Right lobe of liver (tissue), 6 donors: ENCODE measurements around the gene MTHFR. TPM values are rescaled to one million over a fixed set of nuclear protein-coding genes. Genes with fewer than 3 reads are reported as not detected.

ENCODE experiments used
- ATAC-seq, 4 donors: fragments of 200-7000 bp; cut with Tn5 transposase; one replicate each; pipeline ENCODE4 v1.9.1; 2020; ENCODE audit warnings: mild to moderate bottlenecking in 4 of 4, moderate library complexity in 4 of 4
- DNase-seq, 3 donors: peaks; one replicate each; pipeline ENCODE4 v3.0.0-alpha.2; 2020
- H3K27ac ChIP-seq, 3 donors: fragments of 200-600 bp; one replicate each; pipeline ENCODE4 v1.8.0; 2022
- H3K27me3 ChIP-seq, 2 donors: fragments of 200-600 bp; one replicate each; pipeline ENCODE4 v1.8.0; 2022
- H3K36me3 ChIP-seq, 4 donors: fragments of 200-600 bp; sonication (generic) in 1 of 4; one replicate each; pipeline versions ENCODE4 v1.5.1 to v1.8.0; 2017 to 2022; ENCODE audit warnings: control low read depth in 1 of 4
- H3K4me1 ChIP-seq, 4 donors: fragments of 200-600 bp; sonication (generic) in 1 of 4; one replicate each; pipeline versions ENCODE4 v1.5.1 to v1.8.0; 2017 to 2022; ENCODE audit warnings: control low read depth in 1 of 4
- H3K4me3 ChIP-seq, 3 donors: fragments of 200-600 bp; one replicate each; pipeline ENCODE4 v1.8.0; 2022
- H3K9me3 ChIP-seq, 4 donors: fragments of 200-600 bp; sonication (generic) in 1 of 4; one replicate each; pipeline versions ENCODE4 v1.5.1 to v1.8.0; 2017 to 2022; ENCODE audit warnings: control low read depth in 1 of 4
- POLR2A ChIP-seq: fragments of 450-650 bp; IDR thresholded peaks from one replicate; pipeline ENCODE4 v1.6.1; 2017; ENCODE audit warnings: antibody characterized with exemption, mild to moderate bottlenecking
- WGBS: methylation state at CpG from one replicate; pipeline ENCODE4 v1.1.6; 2018; ENCODE audit warnings: low coverage, low lambda C conversion rate; ENCODE audit not compliant: insufficient coverage; ENCODE audit errors: missing lambda C conversion rate; 5-methylcytosine and 5-hydroxymethylcytosine counted together
- intact Hi-C, 2 donors: fragments of 100-400 bp; cut with DNase I; formaldehyde crosslinking; loops; one replicate each; pipeline versions ENCODE4 v1.11.2 to v1.14.1; 2022
- total RNA-seq, 6 experiments: library from RNA; depleted of rRNA in 2 of 6; stranded (reverse); fragments of >200 nt in 2 of 6; fragmentation: NEBNext Ultra II Directional in 3 of 6; extraction: Animal tissue kit (Norgen Biotek cat#: 25700) in 3 of 6; gene quantifications; one replicate each; pipeline versions ENCODE4 v1.1.0 to v1.2.4, GENCODE V29; 2016 to 2023
- TF ChIP-seq, protein P1 (sequence below), 4 donors: fragments of 200-600 bp in 3 of 4; fragments of 450-650 bp in 1 of 4; IDR thresholded peaks; one replicate each; pipeline versions ENCODE4 v1.5.1 to v1.8.0; 2016 to 2022; ENCODE audit warnings: antibody characterized with exemption in 4 of 4, mild to moderate bottlenecking in 2 of 4
- donor health status: DM: no; HTN: yes; CAD: no.
- donor health status: DM: no; HTN: no; CAD: no.
- donor health status: DM: no; HTN: no; CAD: no.
- donor health status: DM: no; HTN: yes; CAD: no.
- donor health status: DM: no; HTN: yes; CAD: no.

Gene MTHFR
- total RNA-seq, 6 experiments from 2014 or later: 10.6 to 20.1 (median 15.6) TPM

DNA sequence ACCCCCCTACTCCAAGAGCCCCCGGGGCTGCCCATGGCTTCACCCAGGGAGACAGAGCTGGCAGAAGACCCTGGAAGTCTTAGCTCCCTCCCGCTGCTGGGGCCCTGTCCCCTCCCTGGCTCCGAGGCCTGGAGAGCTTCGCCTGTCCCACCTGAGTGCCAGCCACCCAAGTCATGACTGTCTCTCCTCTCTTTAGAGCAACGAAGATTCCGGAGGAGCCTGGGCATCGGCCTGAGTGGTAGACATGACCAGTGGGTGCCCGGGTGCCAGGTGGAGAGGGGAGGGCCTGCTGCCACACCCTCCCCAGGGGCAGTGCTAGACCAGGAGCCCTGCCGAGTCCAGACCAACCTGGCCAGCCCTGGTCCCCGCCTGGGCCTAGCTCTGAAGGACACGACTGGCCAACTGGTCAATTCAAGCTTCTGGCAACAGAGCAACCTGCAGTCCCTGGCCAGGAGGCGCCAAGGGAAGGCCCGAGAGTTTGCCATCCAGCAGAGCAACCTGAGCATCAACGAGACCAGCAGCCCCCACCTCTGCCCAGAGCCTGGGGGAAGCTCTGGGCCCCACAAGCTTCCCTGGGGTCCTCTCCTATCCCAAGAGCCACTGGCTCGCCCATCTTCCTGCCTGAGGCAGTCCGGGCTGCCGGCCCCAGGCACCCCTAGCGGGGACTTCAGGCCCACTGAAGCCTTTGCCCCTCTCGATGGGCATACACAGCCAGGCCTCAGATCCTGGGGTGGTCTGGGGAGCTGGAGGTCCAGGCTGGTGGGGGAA, 39.9 kb downstream of the MTHFR start:
- 80% methylated on average over 4 of the region's 19 CpGs for WGBS
- intact Hi-C loops: no loop called here

DNA sequence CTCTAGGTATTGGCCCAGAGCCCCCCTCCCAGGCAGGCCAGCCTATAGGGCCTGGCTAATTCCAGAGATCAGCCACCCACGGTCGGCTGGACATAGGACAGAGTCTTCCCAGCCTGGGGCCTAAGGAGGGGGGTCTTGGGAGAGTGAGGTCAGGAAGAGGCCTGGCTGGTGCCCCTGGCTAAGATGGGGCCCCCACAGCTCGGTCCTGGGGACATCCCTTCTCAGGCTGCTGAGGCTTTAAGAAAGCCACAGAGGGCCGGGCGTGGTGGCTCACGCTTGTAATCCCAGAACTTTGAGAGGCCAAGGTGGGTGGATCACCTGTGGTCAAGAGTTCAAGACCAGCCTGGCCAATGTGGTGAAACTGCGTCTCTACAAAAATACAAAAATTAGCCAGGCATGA, 41.2 kb downstream of the MTHFR start:
- WGBS: 88% methylated on average over 2 of the region's 7 CpGs
- ATAC-seq (no peak), DNase-seq (no peak)
- Histone ChIP-seq H3K9me3 (no peaks in the 10 kb centered on the region), H3K4me3 (no peak overlapping the region), H3K27me3 (no peaks in the 10 kb centered on the region), H3K27ac (no peak overlapping the region), H3K36me3 (no peaks in the 10 kb centered on the region), H3K4me1 (no peaks in the 10 kb centered on the region)
- intact Hi-C loops: no loop called here
- TF ChIP-seq POLR2A: no peak
- TF ChIP-seq, protein P1, sequence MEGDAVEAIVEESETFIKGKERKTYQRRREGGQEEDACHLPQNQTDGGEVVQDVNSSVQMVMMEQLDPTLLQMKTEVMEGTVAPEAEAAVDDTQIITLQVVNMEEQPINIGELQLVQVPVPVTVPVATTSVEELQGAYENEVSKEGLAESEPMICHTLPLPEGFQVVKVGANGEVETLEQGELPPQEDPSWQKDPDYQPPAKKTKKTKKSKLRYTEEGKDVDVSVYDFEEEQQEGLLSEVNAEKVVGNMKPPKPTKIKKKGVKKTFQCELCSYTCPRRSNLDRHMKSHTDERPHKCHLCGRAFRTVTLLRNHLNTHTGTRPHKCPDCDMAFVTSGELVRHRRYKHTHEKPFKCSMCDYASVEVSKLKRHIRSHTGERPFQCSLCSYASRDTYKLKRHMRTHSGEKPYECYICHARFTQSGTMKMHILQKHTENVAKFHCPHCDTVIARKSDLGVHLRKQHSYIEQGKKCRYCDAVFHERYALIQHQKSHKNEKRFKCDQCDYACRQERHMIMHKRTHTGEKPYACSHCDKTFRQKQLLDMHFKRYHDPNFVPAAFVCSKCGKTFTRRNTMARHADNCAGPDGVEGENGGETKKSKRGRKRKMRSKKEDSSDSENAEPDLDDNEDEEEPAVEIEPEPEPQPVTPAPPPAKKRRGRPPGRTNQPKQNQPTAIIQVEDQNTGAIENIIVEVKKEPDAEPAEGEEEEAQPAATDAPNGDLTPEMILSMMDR (IDR thresholded peaks at IDR 0.05): no peak

More for the DNA sequence above, 39.9 kb downstream of the MTHFR start:
- H3K4me3 ChIP-seq: no peak overlapping the region
- H3K36me3 ChIP-seq: no peaks in the 10 kb centered on the region
- ATAC-seq (peak in 1 of 4 donors; percentile 14), DNase-seq (no peak)
- no peaks in the 10 kb centered on the region for H3K4me1 ChIP-seq
- TF ChIP-seq, protein P1 (IDR thresholded peaks at IDR 0.05): no peak
- TF ChIP-seq POLR2A: no peak
- H3K9me3 ChIP-seq: no peaks in the 10 kb centered on the region
- no peak overlapping the region for H3K27ac ChIP-seq
- H3K27me3 ChIP-seq: no peaks in the 10 kb centered on the region

DNA sequence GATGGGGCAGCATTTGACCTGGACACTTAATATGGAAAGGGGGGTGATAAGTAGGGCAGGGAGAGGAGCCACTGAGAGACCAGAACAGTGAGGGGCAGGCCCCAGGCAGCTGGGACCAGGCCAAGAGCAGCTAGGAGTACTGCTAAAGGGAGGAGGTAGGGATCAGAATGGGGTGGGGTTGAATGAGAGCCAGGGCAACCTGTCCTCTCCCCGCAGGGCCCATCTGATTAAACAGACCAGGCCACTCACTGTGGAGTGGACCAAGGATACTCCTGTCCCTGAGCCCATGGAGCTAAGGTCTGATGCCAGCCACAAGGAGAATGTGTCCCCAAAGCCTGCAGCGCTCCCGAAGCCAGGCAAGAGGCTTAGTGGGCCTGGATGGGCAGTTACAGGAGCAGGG, 41.6 kb downstream of the MTHFR start:
- no peaks in the 10 kb centered on the region for H3K27me3 ChIP-seq
- whole genome bisulfite sequencing: no CpG with 5 or more reads among the region's 3 CpGs
- no peak for ATAC-seq

DNA sequence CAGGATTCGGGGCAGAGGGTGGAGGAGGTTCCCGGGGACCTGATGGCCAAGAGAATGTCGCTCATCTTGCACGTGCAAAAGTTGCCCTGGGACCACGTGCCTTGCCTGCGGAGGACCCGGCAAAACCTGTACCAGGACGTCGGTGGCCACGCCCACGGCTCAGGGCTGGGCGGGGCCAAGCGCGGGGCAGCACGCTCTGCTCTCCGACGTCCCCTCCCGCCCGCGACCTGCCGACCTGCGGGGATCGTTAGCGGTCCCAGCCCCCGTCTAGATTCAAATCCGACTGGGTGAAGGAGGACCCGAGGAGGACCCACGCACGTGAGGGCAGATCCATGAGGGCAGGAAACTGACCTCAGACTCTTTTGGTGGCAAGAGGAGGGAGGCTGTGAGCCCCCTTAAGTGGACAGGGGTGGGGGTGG, 43.8 kb downstream of the MTHFR start, which contains the start of gene C1orf167:
Gene C1orf167, plus strand, starts transcription at position 206 of the 419 bp plus-strand sequence. CDS start 2,208 bp downstream, outside the sequence.
- ATAC-seq (peak; percentile 23 to 50 (median 40)), DNase-seq (no peak)
- intact Hi-C loops: no loop called here
- no peaks in the 10 kb centered on the region for H3K27me3 ChIP-seq
- TF ChIP-seq, protein P1 (IDR thresholded peaks at IDR 0.05): no peak
- no peak for TF ChIP-seq POLR2A
- 14% methylated on average over 10 of the region's 29 CpGs for WGBS
- H3K27ac ChIP-seq: no peak within 1 kb of the TSS
- no peaks in the 10 kb centered on the region for H3K36me3 ChIP-seq
- no peaks in the 10 kb centered on the region for H3K4me1 ChIP-seq
- H3K9me3 ChIP-seq: no peaks in the 10 kb centered on the region
- no peak within 1 kb of the TSS for H3K4me3 ChIP-seq

More for the DNA sequence above, 41.6 kb downstream of the MTHFR start:
- TF ChIP-seq, protein P1 (IDR thresholded peaks at IDR 0.05): no peak
- no peak for TF ChIP-seq POLR2A
- DNase-seq: no peak
- no peak overlapping the region for H3K27ac ChIP-seq
- H3K4me3 ChIP-seq: no peak overlapping the region
- intact Hi-C loops: no loop called here
- H3K4me1 ChIP-seq: no peaks in the 10 kb centered on the region
- no peaks in the 10 kb centered on the region for H3K36me3 ChIP-seq
- H3K9me3 ChIP-seq: no peaks in the 10 kb centered on the region
